MM.1S (cell line): ENCODE measurements around the gene TET1.
"Not testable (repeated sequence)": the region's sequence is repeated elsewhere in the genome, so short reads cannot be mapped to it uniquely, and the experiment has no call there.

Experiments
- DNase-seq: peaks from one replicate; pipeline ENCODE4 v3.0.0-alpha.2; 2015
- H2AFZ ChIP-seq: fragments of 300-600 bp; sonication (generic); 2 replicates; pipeline ENCODE4 v1.6.0; 2016; ENCODE audit warnings: antibody characterized with exemption, low read length
- H3F3A ChIP-seq: fragments of 300-600 bp; sonication (generic); 2 replicates; pipeline ENCODE4 v1.6.1; 2016; ENCODE audit warnings: mild to moderate bottlenecking, antibody characterized with exemption, low read length, moderate library complexity, mixed read lengths; ENCODE audit not compliant: insufficient read depth
- H3K27ac ChIP-seq: fragments of 300-600 bp; sonication (generic); 2 replicates; pipeline ENCODE4 v1.5.1; 2016; ENCODE audit warnings: mild to moderate bottlenecking, low read length
- H3K27me3 ChIP-seq: fragments of 300-600 bp; sonication (generic); replicated peaks from 2 replicates; pipeline ENCODE4 v1.6.0; 2016; ENCODE audit warnings: low read length; ENCODE audit not compliant: insufficient read depth
- H3K36me3 ChIP-seq: fragments of 300-600 bp; sonication (generic); replicated peaks from 2 replicates; pipeline ENCODE4 v1.6.1; 2016; ENCODE audit warnings: mild to moderate bottlenecking, low read length, mixed read lengths; ENCODE audit not compliant: insufficient read depth
- H3K4me1 ChIP-seq: fragments of 300-600 bp; sonication (generic); 2 replicates; pipeline ENCODE4 v1.6.1; 2016; ENCODE audit warnings: low read length, mixed read lengths
- H3K4me2 ChIP-seq: fragments of 300-600 bp; sonication (generic); 2 replicates; pipeline ENCODE4 v1.6.0; 2016; ENCODE audit warnings: low read depth, low read length
- H3K4me3 ChIP-seq: fragments of 300-600 bp; sonication (generic); 2 replicates; pipeline ENCODE4 v1.5.1; 2016; ENCODE audit warnings: low read length, mixed read lengths
- H3K79me2 ChIP-seq: fragments of 300-600 bp; sonication (generic); 2 replicates; pipeline ENCODE4 v1.6.1; 2016; ENCODE audit warnings: mixed run types, low read length, mixed read lengths
- H3K9ac ChIP-seq: fragments of 300-600 bp; sonication (generic); 2 replicates; pipeline ENCODE4 v1.6.1; 2016; ENCODE audit warnings: low read length, mixed read lengths
- H3K9me2 ChIP-seq: fragments of 300-600 bp; sonication (generic); replicated peaks from 2 replicates; pipeline ENCODE4 v1.6.1; 2016; ENCODE audit warnings: mild to moderate bottlenecking, low read length, mixed read lengths; ENCODE audit not compliant: insufficient read depth
- H3K9me3 ChIP-seq: fragments of 300-600 bp; sonication (generic); replicated peaks from 2 replicates; pipeline ENCODE4 v1.6.1; 2016; ENCODE audit warnings: mild to moderate bottlenecking, low read length, mixed read lengths; ENCODE audit not compliant: insufficient read depth
- H4K20me1 ChIP-seq: fragments of 300-600 bp; sonication (generic); 2 replicates; pipeline ENCODE4 v1.6.1; 2016; ENCODE audit warnings: mild to moderate bottlenecking, low read length, moderate library complexity, mixed read lengths; ENCODE audit not compliant: insufficient read depth
- CTCF ChIP-seq: fragments of 300-600 bp; sonication (generic); IDR thresholded peaks from 2 replicates; pipeline ENCODE4 v1.5.1; 2016; ENCODE audit warnings: antibody characterized with exemption, low read length, mixed read lengths
- EZH2 ChIP-seq: fragments of 300-600 bp; sonication (generic); optimal IDR thresholded peaks from 2 replicates; pipeline ENCODE3; 2017; ENCODE audit warnings: low read depth, mild to moderate bottlenecking, antibody characterized with exemption, low read length, mixed read lengths
- EZH2phosphoT487 ChIP-seq: fragments of 300-600 bp; sonication (generic); IDR thresholded peaks from 2 replicates; pipeline ENCODE4 v1.6.1; 2018; ENCODE audit warnings: antibody characterized with exemption, low read length

Gene TET1

GRCh38 chr10:68734349-68734748 lies 174.2 kb downstream of the TET1 start:
- no peak overlapping the region for H2AFZ ChIP-seq
- no peaks in the 10 kb centered on the region for H4K20me1 ChIP-seq
- H3K9me3 ChIP-seq: no peaks in the 10 kb centered on the region
- no peak overlapping the region for H3K4me3 ChIP-seq
- peaks cover 32% of the 10 kb centered on the region for H3K79me2 ChIP-seq
- no peak overlapping the region for H3K4me2 ChIP-seq
- no peaks in the 10 kb centered on the region for H3K27me3 ChIP-seq
- TF ChIP-seq CTCF (no peak), EZH2 (no peak), EZH2phosphoT487 (no peak)
- H3K4me1 ChIP-seq: no peaks in the 10 kb centered on the region
- no peak overlapping the region for H3K9ac ChIP-seq
- peaks cover 12% of the 10 kb centered on the region for H3K36me3 ChIP-seq
- peaks cover 3% of the 10 kb centered on the region; the same call in 1 of the 2 replicates for H3F3A ChIP-seq
- no peak overlapping the region for H3K27ac ChIP-seq
- no peak for DNase-seq
- H3K9me2 ChIP-seq: no peaks in the 10 kb centered on the region

GRCh38 chr10:68735119-68735518 lies 175.0 kb downstream of the TET1 start:
- peaks cover 12% of the 10 kb centered on the region for H3K36me3 ChIP-seq
- no peak overlapping the region for H3K4me3 ChIP-seq
- TF ChIP-seq EZH2 (no peak), EZH2phosphoT487 (no peak), CTCF (no peak)
- no peak overlapping the region for H3K4me2 ChIP-seq
- H3K79me2 ChIP-seq: peaks cover 32% of the 10 kb centered on the region
- H2AFZ ChIP-seq: no peak overlapping the region
- no peaks in the 10 kb centered on the region for H3K27me3 ChIP-seq
- no peaks in the 10 kb centered on the region for H3K4me1 ChIP-seq
- H3F3A ChIP-seq: peaks cover 3% of the 10 kb centered on the region; the same call in 1 of the 2 replicates
- H3K9ac ChIP-seq: no peak overlapping the region
- H4K20me1 ChIP-seq: no peaks in the 10 kb centered on the region
- no peak for DNase-seq
- H3K9me3 ChIP-seq: no peaks in the 10 kb centered on the region
- no peak overlapping the region for H3K27ac ChIP-seq
- H3K9me2 ChIP-seq: no peaks in the 10 kb centered on the region

GRCh38 chr10:68735739-68736138 lies 175.6 kb downstream of the TET1 start:
- H3K27me3 ChIP-seq, DNase-seq, H3K4me1 ChIP-seq, H3K27ac ChIP-seq, H2AFZ ChIP-seq, H3K4me3 ChIP-seq, H3K9me2 ChIP-seq, H3K4me2 ChIP-seq, H3F3A ChIP-seq, H4K20me1 ChIP-seq, H3K9me3 ChIP-seq, H3K9ac ChIP-seq: not testable (repeated sequence)
- H3K36me3 ChIP-seq: peaks cover 12% of the 10 kb centered on the region
- H3K79me2 ChIP-seq: peaks cover 32% of the 10 kb centered on the region

- H3K27me3 ChIP-seq, H3K9ac ChIP-seq: not testable (repeated sequence)
- peaks cover 16% of the 10 kb centered on the region for H3K36me3 ChIP-seq
Measured at GRCh38 chr10:68740676-68741075, 180.5 kb downstream of the TET1 start.

More at GRCh38 chr10:68740676-68741075, 180.5 kb downstream of the TET1 start:
- not testable (repeated sequence) for H3K4me1 ChIP-seq, H3K9me2 ChIP-seq, H4K20me1 ChIP-seq, H3K79me2 ChIP-seq, H3K9me3 ChIP-seq, H2AFZ ChIP-seq, H3K4me3 ChIP-seq, DNase-seq, H3K27ac ChIP-seq, H3F3A ChIP-seq, H3K4me2 ChIP-seq
